Sigmoid colon (tissue), 7 donors: Measurements from ENCODE around the gene TCF3. TPM values are rescaled to one million over a fixed set of nuclear protein-coding genes. Genes with fewer than 3 reads are reported as not detected.

Experiments used
- DNase-seq: peaks from one replicate; pipeline ENCODE4 v3.0.0-alpha.2; 2019
- H3K27ac ChIP-seq, 4 donors: fragments of 200-600 bp; sonication (generic); one replicate each; pipeline ENCODE4 v1.5.1; 2016 to 2019; ENCODE audit warnings: mild to moderate bottlenecking in 1 of 4
- H3K27me3 ChIP-seq, 3 donors: fragments of 200-600 bp; sonication (generic); one replicate each; pipeline ENCODE4 v1.5.1; 2019; ENCODE audit warnings: mild to moderate bottlenecking in 1 of 3
- H3K36me3 ChIP-seq, 4 donors: fragments of 200-600 bp; sonication (generic); one replicate each; pipeline ENCODE4 v1.5.1; 2016 to 2019
- H3K4me1 ChIP-seq, 4 donors: fragments of 200-600 bp; sonication (generic); one replicate each; pipeline ENCODE4 v1.5.1; 2017 to 2019
- H3K4me3 ChIP-seq, 4 donors: fragments of 200-600 bp; sonication (generic); one replicate each; pipeline ENCODE4 v1.5.1; 2017 to 2019; ENCODE audit warnings: mild to moderate bottlenecking in 2 of 4, moderate library complexity in 1 of 4
- H3K9me3 ChIP-seq, 4 donors: fragments of 200-600 bp in 3 of 4; sonication (generic) in 3 of 4; one replicate each; pipeline versions ENCODE4 v1.5.1 to v1.6.1; 2013 to 2019
- EP300 ChIP-seq, 4 donors: sonication (generic); formaldehyde crosslinking; IDR thresholded peaks; one replicate each; pipeline ENCODE4 v1.6.1; 2017; ENCODE audit warnings: antibody characterized with exemption in 4 of 4
- POLR2A ChIP-seq, 2 donors: fragments of 450-650 bp; IDR thresholded peaks; one replicate each; pipeline ENCODE4 v1.6.1; 2016; ENCODE audit warnings: antibody characterized with exemption in 2 of 2, mild to moderate bottlenecking in 2 of 2, moderate library complexity in 2 of 2
- POLR2AphosphoS5 ChIP-seq, 4 donors: sonication (generic); formaldehyde crosslinking; IDR thresholded peaks; one replicate each; pipeline ENCODE4 v1.6.1; 2017; ENCODE audit warnings: antibody characterized with exemption in 4 of 4
- WGBS, 2 donors: extraction: QIAGEN DNeasy Blood & Tissue Kit; methylation state at CpG; one replicate each; pipeline ENCODE4 v1.1.7; 2013; 5-methylcytosine and 5-hydroxymethylcytosine counted together
- intact Hi-C: fragments of 100-400 bp; cut with DNase I; formaldehyde crosslinking; loops from one replicate; pipeline ENCODE4 v1.15.1; 2023
- polyA plus RNA-seq, 3 donors: library from polyadenylated mRNA; stranded (reverse); fragments of 200-250 nt; gene quantifications; one replicate each; pipeline ENCODE4 v1.2.3, GENCODE V29; 2013
- total RNA-seq, 4 donors: library from RNA; depleted of rRNA; stranded (reverse); fragments of >200 nt; gene quantifications; one replicate each; pipeline ENCODE4 v1.1.0, GENCODE V29; 2016
- TF ChIP-seq, protein P1 (sequence below), 4 experiments: fragments of 450-650 bp in 3 of 4; fragments of 200-600 bp in 1 of 4; IDR thresholded peaks; one replicate each; pipeline ENCODE4 v1.5.1; 2016 to 2019; ENCODE audit warnings: antibody characterized with exemption in 4 of 4, mild to moderate bottlenecking in 3 of 4, moderate library complexity in 2 of 4
- donor health status: healthy with polysubstance abuse.
- donor health status: Bipolar disorder and iron deficiency.
- donor health status: healthy.

Gene TCF3
- total and polyA plus RNA-seq, 7 donors: 18.6 to 66.9 (median 30.8) TPM

DNA sequence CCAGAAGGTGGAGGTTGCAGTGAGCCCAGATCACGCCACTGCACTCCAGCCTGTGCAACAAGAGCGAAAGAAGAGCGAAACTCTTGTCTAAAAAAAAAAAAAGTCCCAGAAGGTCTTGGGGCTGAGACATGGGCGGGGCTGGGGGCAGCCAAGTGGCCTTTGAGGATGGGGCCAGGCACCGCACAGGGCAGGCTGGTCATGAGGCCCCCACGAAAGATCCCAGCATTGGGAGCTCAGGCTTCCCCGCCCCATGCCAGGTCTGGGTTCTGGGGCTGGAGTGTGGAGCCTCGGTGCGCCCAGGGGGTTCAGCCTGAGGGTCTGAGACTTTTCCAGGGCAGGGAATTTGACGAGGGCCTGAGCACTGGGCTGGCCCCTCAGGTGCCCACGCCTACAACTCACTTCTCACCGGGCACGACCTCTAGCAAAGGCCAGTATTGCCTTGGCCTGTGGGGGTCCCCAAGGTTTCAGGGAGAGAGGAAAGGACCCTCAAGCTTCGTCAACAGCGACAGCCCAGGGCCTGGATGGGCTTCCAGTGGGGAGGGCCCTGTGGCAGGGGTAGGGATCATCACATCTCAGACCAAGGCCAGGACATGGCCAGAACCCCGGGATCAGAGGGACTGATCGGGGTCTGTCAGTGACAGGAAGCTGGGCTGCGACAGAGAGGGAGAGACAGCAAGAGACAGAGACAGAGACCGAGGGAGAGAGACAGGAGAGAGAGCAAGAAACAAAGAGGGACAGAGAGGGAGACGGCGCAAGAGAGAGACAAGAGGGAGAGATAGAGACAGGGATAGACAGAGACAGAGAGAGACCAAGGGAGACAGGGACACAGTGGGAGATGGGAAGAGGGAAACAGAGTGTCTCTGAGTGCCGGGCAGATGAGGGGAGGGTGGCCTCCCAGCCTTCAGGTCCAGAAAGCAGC is 76.8 kb downstream of the TCF3 start:
- WGBS, 2 donors: 88 to 89% methylated on average over 22 of the region's 22 CpGs
- intact Hi-C loops: no loop called here
- Histone ChIP-seq H3K36me3 (peaks cover 9 to 43% (median 18%) of the 10 kb centered on the region in 4 donors), H3K27ac (no peak overlapping the region), H3K4me3 (no peak overlapping the region), H3K27me3 (no peaks in the 10 kb centered on the region), H3K4me1 (no peaks in the 10 kb centered on the region), H3K9me3 (no peaks in the 10 kb centered on the region)
- TF ChIP-seq POLR2A (IDR thresholded peaks at IDR 0.05) (no peak), EP300 (IDR thresholded peaks at IDR 0.05) (no peak), POLR2AphosphoS5 (IDR thresholded peaks at IDR 0.05) (no peak)
- TF ChIP-seq, protein P1, sequence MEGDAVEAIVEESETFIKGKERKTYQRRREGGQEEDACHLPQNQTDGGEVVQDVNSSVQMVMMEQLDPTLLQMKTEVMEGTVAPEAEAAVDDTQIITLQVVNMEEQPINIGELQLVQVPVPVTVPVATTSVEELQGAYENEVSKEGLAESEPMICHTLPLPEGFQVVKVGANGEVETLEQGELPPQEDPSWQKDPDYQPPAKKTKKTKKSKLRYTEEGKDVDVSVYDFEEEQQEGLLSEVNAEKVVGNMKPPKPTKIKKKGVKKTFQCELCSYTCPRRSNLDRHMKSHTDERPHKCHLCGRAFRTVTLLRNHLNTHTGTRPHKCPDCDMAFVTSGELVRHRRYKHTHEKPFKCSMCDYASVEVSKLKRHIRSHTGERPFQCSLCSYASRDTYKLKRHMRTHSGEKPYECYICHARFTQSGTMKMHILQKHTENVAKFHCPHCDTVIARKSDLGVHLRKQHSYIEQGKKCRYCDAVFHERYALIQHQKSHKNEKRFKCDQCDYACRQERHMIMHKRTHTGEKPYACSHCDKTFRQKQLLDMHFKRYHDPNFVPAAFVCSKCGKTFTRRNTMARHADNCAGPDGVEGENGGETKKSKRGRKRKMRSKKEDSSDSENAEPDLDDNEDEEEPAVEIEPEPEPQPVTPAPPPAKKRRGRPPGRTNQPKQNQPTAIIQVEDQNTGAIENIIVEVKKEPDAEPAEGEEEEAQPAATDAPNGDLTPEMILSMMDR (IDR thresholded peaks at IDR 0.05): no peak
- DNase-seq: peak; percentile 61

DNA sequence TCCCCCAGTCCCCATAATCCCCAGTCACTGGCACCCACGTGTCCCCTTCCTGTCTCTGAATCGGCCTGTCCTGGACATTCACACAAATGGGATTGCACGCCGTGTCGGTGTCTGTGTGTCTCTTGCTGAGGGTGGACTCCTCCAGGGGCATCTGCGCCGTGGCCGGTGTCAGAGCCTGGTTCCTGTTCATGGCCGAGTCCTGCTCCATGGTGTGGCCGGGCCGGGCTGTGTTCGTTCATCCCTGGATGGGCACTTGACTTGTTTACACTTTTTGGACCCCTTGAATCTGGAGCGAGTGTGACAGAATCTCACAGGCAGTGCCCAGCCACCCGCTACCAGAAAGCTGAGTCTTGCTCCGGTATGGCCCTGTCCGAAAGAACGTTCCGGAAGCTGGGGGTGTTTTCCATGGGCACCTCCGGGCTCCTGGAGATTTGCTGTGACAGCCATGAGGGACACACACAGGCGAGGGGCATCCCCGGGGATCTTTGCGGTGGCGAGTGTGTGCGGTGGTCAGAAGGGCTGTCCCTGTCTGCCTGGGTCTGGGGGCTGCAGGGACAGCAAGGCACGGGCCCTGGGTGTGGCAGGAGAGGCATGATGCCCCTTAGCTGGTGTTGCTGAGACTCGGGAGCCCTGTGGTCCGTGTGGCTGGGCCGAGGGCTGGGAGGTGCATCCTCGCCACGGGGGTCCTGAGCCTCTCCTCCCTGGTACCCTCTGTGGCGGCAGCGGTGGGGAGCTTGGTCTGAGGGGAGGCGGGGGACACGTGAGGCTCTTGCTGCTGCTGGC is 77.9 kb downstream of the TCF3 start:
- peak; percentile 60 for DNase-seq
- TF ChIP-seq, protein P1 (IDR thresholded peaks at IDR 0.05): no peak
- no peak for TF ChIP-seq POLR2AphosphoS5 (IDR thresholded peaks at IDR 0.05)
- TF ChIP-seq EP300 (IDR thresholded peaks at IDR 0.05): no peak
- Histone ChIP-seq H3K4me3 (no peak overlapping the region), H3K27me3 (no peaks in the 10 kb centered on the region), H3K27ac (no peak overlapping the region), H3K36me3 (peaks cover 0 to 32% (median 8%) of the 10 kb centered on the region in 4 donors), H3K4me1 (no peaks in the 10 kb centered on the region), H3K9me3 (no peaks in the 10 kb centered on the region)
- WGBS, 2 donors: 90 to 91% methylated on average over 34 of the region's 34 CpGs
- intact Hi-C loops: no loop called here

- 75 to 87% methylated on average over 9 of the region's 9 CpGs for WGBS, 2 donors
- H3K27me3 ChIP-seq: no peaks in the 10 kb centered on the region
- no peak overlapping the region for H3K4me3 ChIP-seq
- H3K9me3 ChIP-seq: no peaks in the 10 kb centered on the region
- no peak for DNase-seq
- H3K27ac ChIP-seq: no peak overlapping the region
- intact Hi-C loops: no loop called here
- H3K4me1 ChIP-seq: peaks cover 0 to 7% (median 5%) of the 10 kb centered on the region in 4 donors
- H3K36me3 ChIP-seq: peaks cover 0 to 17% (median 3%) of the 10 kb centered on the region in 4 donors
- TF ChIP-seq POLR2A (IDR thresholded peaks at IDR 0.05) (no peak), POLR2AphosphoS5 (IDR thresholded peaks at IDR 0.05) (no peak), EP300 (IDR thresholded peaks at IDR 0.05) (no peak)
- TF ChIP-seq, protein P1 (IDR thresholded peaks at IDR 0.05): no peak
Observed at GRCh38 chr19:1572795-1573194, 79.6 kb downstream of the TCF3 start.

DNA sequence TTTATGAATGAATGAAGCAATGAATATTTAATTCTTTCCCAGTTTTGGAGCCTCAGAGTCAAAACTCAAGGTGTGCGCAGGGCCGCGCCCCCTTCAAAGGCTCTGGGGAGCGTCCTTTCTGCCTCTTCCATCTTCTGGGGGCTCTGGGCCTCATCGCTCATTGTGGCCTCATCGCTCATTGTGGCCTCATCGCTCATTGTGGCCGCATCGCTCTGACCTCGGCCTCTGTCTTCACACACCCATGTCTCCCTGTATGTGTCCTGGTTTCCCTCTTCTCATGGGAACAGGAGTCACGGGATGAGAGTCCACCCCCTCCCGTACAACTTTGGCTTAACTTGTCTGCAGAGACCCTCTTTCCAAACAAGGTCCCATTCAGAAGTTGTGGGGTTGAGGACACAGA is 81.1 kb downstream of the TCF3 start:
- 91 to 92% methylated on average over 12 of the region's 12 CpGs for WGBS, 2 donors
- Histone ChIP-seq H3K27me3 (no peaks in the 10 kb centered on the region), H3K36me3 (peaks cover 0 to 3% (median 0%) of the 10 kb centered on the region in 4 donors), H3K4me1 (peaks cover 0 to 16% (median 6%) of the 10 kb centered on the region in 4 donors), H3K4me3 (no peak overlapping the region), H3K9me3 (no peaks in the 10 kb centered on the region), H3K27ac (no peak overlapping the region)
- no peak for TF ChIP-seq POLR2AphosphoS5 (IDR thresholded peaks at IDR 0.05)
- TF ChIP-seq POLR2A (IDR thresholded peaks at IDR 0.05): no peak
- no peak for TF ChIP-seq EP300 (IDR thresholded peaks at IDR 0.05)
- TF ChIP-seq, protein P1 (IDR thresholded peaks at IDR 0.05): no peak
- intact Hi-C loops: no loop called here
- DNase-seq: no peak
